T-cell (primary cell): ENCODE data around the gene PEAK3. TPM values are rescaled to one million over a fixed set of nuclear protein-coding genes. Genes with fewer than 3 reads are reported as not detected.
A peak's percentile ranks its signal among the peaks of the same experiment; 100 is the strongest.

ENCODE experiments used
- ATAC-seq, 4 experiments: fragments of 200-7000 bp in 3 of 4; fragments of 150-1000 bp in 1 of 4; cut with Tn5 transposase; replicated peaks in 1 of 4; 1 replicate in 3 of 4; 2 replicates in 1 of 4; pipeline ENCODE4 v1.10.0; 2021; ENCODE audit warnings: moderate library complexity in 3 of 4, mild to moderate bottlenecking in 2 of 4, moderate number of reproducible peaks in 1 of 4
- CTCF ChIA-PET, 2 donors: fragments of 300-600 bp; sonication (Branson Sonifier 250); formaldehyde crosslinking; loops; one replicate each; lab custom pipeline; 2022; ENCODE audit warnings: antibody characterized with exemption in 2 of 2; lab: Charles Lee
- POLR2A ChIA-PET, 2 donors: fragments of 300-600 bp; sonication (Branson Sonifier 250); formaldehyde crosslinking; loops; one replicate each; lab custom pipeline; 2022; ENCODE audit warnings: antibody characterized with exemption in 2 of 2; lab: Charles Lee
- DNase-seq, 35 experiments: peaks; one replicate each; pipeline versions ENCODE4 v3.0.0 to v3.0.0-alpha.2; 2013 to 2023
- H3K27ac ChIP-seq: one replicate; pipeline ENCODE4 v1.5.1; 2013; ENCODE audit warnings: low read length
- H3K27me3 ChIP-seq, 2 experiments: replicated peaks in 1 of 2; 1 replicate in 1 of 2; 2 replicates in 1 of 2; pipeline versions ENCODE4 v1.6.1 to v1.7.0; 2013; ENCODE audit warnings: low read length in 1 of 2, mixed read lengths in 1 of 2; ENCODE audit not compliant: control insufficient read depth in 2 of 2, insufficient read depth in 2 of 2; ENCODE audit errors: extremely low read depth in 1 of 2
- H3K36me3 ChIP-seq, 2 donors: 1 replicate in 1 of 2; 2 replicates in 1 of 2; pipeline versions ENCODE4 v1.6.1 to v1.7.0; 2013; ENCODE audit warnings: low read length in 1 of 2; ENCODE audit not compliant: control insufficient read depth in 2 of 2, insufficient read depth in 1 of 2; ENCODE audit errors: extremely low read depth in 1 of 2
- H3K4me1 ChIP-seq, 2 experiments: 1 replicate in 1 of 2; 2 replicates in 1 of 2; pipeline versions ENCODE4 v1.6.1 to v1.7.0; 2013; ENCODE audit warnings: low read length in 2 of 2, mixed read lengths in 1 of 2; ENCODE audit not compliant: insufficient read depth in 2 of 2, control insufficient read depth in 1 of 2; ENCODE audit errors: extremely low read depth in 1 of 2
- H3K4me3 ChIP-seq, 2 donors: 1 replicate in 1 of 2; 2 replicates in 1 of 2; pipeline versions ENCODE4 v1.5.1 to v1.7.0; 2013; ENCODE audit warnings: mild to moderate bottlenecking in 2 of 2, low read length in 1 of 2, moderate library complexity in 1 of 2; ENCODE audit not compliant: control insufficient read depth in 1 of 2; ENCODE audit errors: extremely low read depth in 1 of 2
- H3K9me3 ChIP-seq: 2 replicates; pipeline ENCODE4 v1.7.0; 2013
- H3K27ac Mint-ChIP-seq, 2 donors: one replicate each; pipeline ENCODE4 v1.8.0; 2020 to 2021; ENCODE audit warnings: mild to moderate bottlenecking in 2 of 2, mixed read lengths in 2 of 2
- H3K27me3 Mint-ChIP-seq, 2 donors: one replicate each; pipeline ENCODE4 v1.8.0; 2021 to 2022; ENCODE audit warnings: mixed read lengths in 2 of 2
- H3K36me3 Mint-ChIP-seq: one replicate; pipeline ENCODE4 v1.8.0; 2021; ENCODE audit warnings: mixed read lengths
- H3K4me1 Mint-ChIP-seq, 3 donors: one replicate each; pipeline ENCODE4 v1.8.0; 2020 to 2022; ENCODE audit warnings: mixed read lengths in 3 of 3, mild to moderate bottlenecking in 1 of 3
- H3K4me3 Mint-ChIP-seq, 3 donors: one replicate each; pipeline ENCODE4 v1.8.0; 2020 to 2022; ENCODE audit warnings: mild to moderate bottlenecking in 3 of 3, mixed read lengths in 3 of 3, moderate library complexity in 3 of 3
- H3K9me3 Mint-ChIP-seq, 3 donors: one replicate each; pipeline ENCODE4 v1.8.0; 2020 to 2022; ENCODE audit warnings: mixed read lengths in 3 of 3
- WGBS: methylation state at CpG from one replicate; pipeline ENCODE4 v1.1.5; 2013; ENCODE audit warnings: missing lambda C conversion rate; ENCODE audit not compliant: insufficient coverage; 5-methylcytosine and 5-hydroxymethylcytosine counted together
- total RNA-seq, 35 experiments: library from RNA in 6 of 35; stranded (reverse) in 6 of 35; fragments of 120-200 nt in 1 of 35; gene quantifications; one replicate each; pipeline versions ENCODE4 v1.2.1 to v1.2.4 and lab custom pipeline; 2013 to 2026

The PEAK3 gene
- total RNA-seq (under 1 TPM in 3 of 5 donors, not detected in 2; 0.22 to 0.49 (median 0.30) TPM), total RNA-seq (lab: John Stamatoyannopoulos, UW) (0 to 0.47 (median 0.06) reads per million in 29 experiments)
- total RNA-seq (2013), result 0.50 TPM

- ChIA-PET CTCF (interaction anchor here in 1 of 2 donors (0.6 kb wide), 1 partner anchor 1284 kb away, joined by 3 read pairs; no protein-coding TSS in a partner anchor), POLR2A (no interaction called here)
- H3K27ac ChIP-seq, result no peak within 1 kb of the TSS
- no peaks in the 10 kb centered on the region for H3K27me3 ChIP-seq
- no peaks in the 10 kb centered on the region for H3K9me3 ChIP-seq
- H3K4me1 Mint-ChIP-seq, result peaks cover 6 to 17% (median 16%) of the 10 kb centered on the region in 3 donors
- H3K4me3 ChIP-seq, result peak within 1 kb of the TSS; percentile 10 to 35
- DNase-seq (peak in 8 of 35 experiments; percentile 26 to 60 (median 46)), ATAC-seq (peak; percentile 35 to 71 (median 53))
- peak within 1 kb of the TSS; percentile 49 to 71 for H3K27ac Mint-ChIP-seq
- no peaks in the 10 kb centered on the region for H3K27me3 Mint-ChIP-seq
- H3K4me1 ChIP-seq, result peaks cover 7 to 25% of the 10 kb centered on the region in 2 experiments
- peaks cover 1% of the 10 kb centered on the region for H3K36me3 Mint-ChIP-seq
- H3K36me3 ChIP-seq, result no peaks in the 10 kb centered on the region
- H3K9me3 Mint-ChIP-seq, result no peaks in the 10 kb centered on the region
- WGBS, result 11% methylated on average over 26 of the region's 41 CpGs
- peak within 1 kb of the TSS; percentile 51 to 66 (median 64) for H3K4me3 Mint-ChIP-seq
Measured at GRCh38 chr19:2282062-2282861, at the start of gene PEAK3. TSS of gene PEAK3 (minus strand) at chr19:2282175. CDS start at chr19:2280931, 1,244 bp downstream.

- Mint-ChIP-seq H3K9me3 (no peaks in the 10 kb centered on the region), H3K4me3 (peak overlapping the region; percentile 41 to 97 (median 63)), H3K27ac (peak overlapping the region in 1 of 2 donors; percentile 57), H3K36me3 (peaks cover 9% of the 10 kb centered on the region), H3K27me3 (no peaks in the 10 kb centered on the region), H3K4me1 (peaks cover 61 to 66% (median 64%) of the 10 kb centered on the region in 3 donors)
- no peak overlapping the region for H3K4me3 ChIP-seq
- H3K4me1 ChIP-seq, result peaks cover 18 to 81% of the 10 kb centered on the region in 2 experiments
- H3K9me3 ChIP-seq, result no peaks in the 10 kb centered on the region
- ChIA-PET CTCF (no interaction called here), POLR2A (no interaction called here)
- H3K27me3 ChIP-seq, result no peaks in the 10 kb centered on the region
- no peak overlapping the region for H3K27ac ChIP-seq
- ATAC-seq (no peak), DNase-seq (no peak)
- 86% methylated on average over 17 of the region's 20 CpGs for WGBS
- peaks cover 0 to 7% of the 10 kb centered on the region in 2 donors for H3K36me3 ChIP-seq
Measured at GRCh38 chr19:2330632-2331284, 48.8 kb upstream of the PEAK3 start.

- ChIA-PET CTCF (no interaction called here), POLR2A (no interaction called here)
- peaks cover 7% of the 10 kb centered on the region for H3K36me3 Mint-ChIP-seq
- Histone ChIP-seq H3K9me3 (no peaks in the 10 kb centered on the region), H3K36me3 (peaks cover 4 to 11% of the 10 kb centered on the region in 2 donors), H3K27me3 (no peaks in the 10 kb centered on the region), H3K4me1 (peaks cover 18 to 86% of the 10 kb centered on the region in 2 experiments), H3K27ac (no peak overlapping the region), H3K4me3 (no peak overlapping the region)
- H3K27ac Mint-ChIP-seq, result peak overlapping the region in 1 of 2 donors; percentile 57
- no peak for DNase-seq
- peaks cover 63 to 69% (median 65%) of the 10 kb centered on the region in 3 donors for H3K4me1 Mint-ChIP-seq
- H3K4me3 Mint-ChIP-seq, result peak overlapping the region; percentile 41 to 97 (median 63)
- no peak for ATAC-seq
- WGBS, result 90% methylated on average over 8 of the region's 10 CpGs
- no peaks in the 10 kb centered on the region for H3K9me3 Mint-ChIP-seq
- H3K27me3 Mint-ChIP-seq, result no peaks in the 10 kb centered on the region
Measured at GRCh38 chr19:2330255-2330631, 48.3 kb upstream of the PEAK3 start.

- H3K4me1 ChIP-seq, result peaks cover 18 to 86% of the 10 kb centered on the region in 2 experiments
- H3K4me3 ChIP-seq, result peak overlapping the region; percentile 84 to 97
- H3K27ac Mint-ChIP-seq, result peak overlapping the region; percentile 84 to 86
- ATAC-seq (no peak), DNase-seq (no peak)
- H3K27me3 ChIP-seq, result no peaks in the 10 kb centered on the region
- H3K36me3 Mint-ChIP-seq, result peaks cover 7% of the 10 kb centered on the region
- H3K9me3 ChIP-seq, result no peaks in the 10 kb centered on the region
- WGBS, result 86% methylated on average over 9 of the region's 13 CpGs
- peak overlapping the region; percentile 87 to 97 (median 93) for H3K4me3 Mint-ChIP-seq
- peaks cover 9 to 13% of the 10 kb centered on the region in 2 donors for H3K36me3 ChIP-seq
- H3K27ac ChIP-seq, result no peak overlapping the region
- H3K27me3 Mint-ChIP-seq, result no peaks in the 10 kb centered on the region
- H3K4me1 Mint-ChIP-seq, result peaks cover 66 to 75% (median 68%) of the 10 kb centered on the region in 3 donors
- POLR2A ChIA-PET, result interaction anchor here in 1 of 2 donors (0.7 kb wide), 1 partner anchor 51 kb away, joined by 3 read pairs; no protein-coding TSS in a partner anchor
- no peaks in the 10 kb centered on the region for H3K9me3 Mint-ChIP-seq
- CTCF ChIA-PET, result interaction anchor here in 1 of 2 donors (0.8 kb wide), 1 partner anchor 91 kb away, joined by 6 read pairs; no protein-coding TSS in a partner anchor
Measured at GRCh38 chr19:2329501-2329916, 47.5 kb upstream of the PEAK3 start.

GRCh38 chr19:2329149-2329478 is 47.1 kb upstream of the PEAK3 start:
- Mint-ChIP-seq H3K36me3 (peaks cover 7% of the 10 kb centered on the region), H3K27me3 (no peaks in the 10 kb centered on the region), H3K9me3 (no peaks in the 10 kb centered on the region), H3K4me1 (peaks cover 68 to 77% (median 69%) of the 10 kb centered on the region in 3 donors), H3K4me3 (peak overlapping the region; percentile 87 to 97 (median 93)), H3K27ac (peak overlapping the region; percentile 84 to 86)
- ChIA-PET CTCF (interaction anchor here in 1 of 2 donors (0.8 kb wide), 1 partner anchor 90 kb away, joined by 6 read pairs; no protein-coding TSS in a partner anchor), POLR2A (no interaction called here)
- DNase-seq (no peak), ATAC-seq (no peak)
- peaks cover 13 to 15% of the 10 kb centered on the region in 2 donors for H3K36me3 ChIP-seq
- peak overlapping the region; percentile 84 to 97 for H3K4me3 ChIP-seq
- H3K9me3 ChIP-seq, result no peaks in the 10 kb centered on the region
- WGBS, result 14% methylated on average over 15 of the region's 16 CpGs
- H3K4me1 ChIP-seq, result peaks cover 18 to 84% of the 10 kb centered on the region in 2 experiments
- peak overlapping the region; percentile 34 for H3K27ac ChIP-seq
- H3K27me3 ChIP-seq, result no peaks in the 10 kb centered on the region
